Suppressor macrophage (primary cell): ENCODE results near the gene EMILIN3.

ENCODE experiments used
- DNase-seq, 4 experiments: peaks; one replicate each; pipeline ENCODE4 v3.0.0-alpha.2; 2020 to 2022

EMILIN3 gene

DNA sequence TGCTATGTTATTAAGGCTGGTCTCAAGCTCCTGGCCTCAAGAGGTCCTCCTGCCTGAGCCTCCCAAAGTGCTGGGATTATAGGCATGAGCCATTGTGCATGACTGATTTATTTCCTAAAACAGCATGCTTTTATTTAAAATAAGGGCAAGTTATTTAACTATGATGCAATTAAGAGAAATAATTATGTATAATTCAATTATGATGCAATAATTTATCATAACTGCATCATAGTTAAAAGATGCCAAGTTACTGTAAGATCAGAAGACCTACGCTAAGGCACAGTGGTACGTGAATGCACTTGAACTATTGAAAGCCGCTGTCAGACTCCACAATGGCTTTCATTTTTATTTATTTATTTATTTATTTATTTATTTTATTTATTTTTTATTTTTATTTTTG lies 24.3 kb upstream of the EMILIN3 start:
- no peak for DNase-seq

DNA sequence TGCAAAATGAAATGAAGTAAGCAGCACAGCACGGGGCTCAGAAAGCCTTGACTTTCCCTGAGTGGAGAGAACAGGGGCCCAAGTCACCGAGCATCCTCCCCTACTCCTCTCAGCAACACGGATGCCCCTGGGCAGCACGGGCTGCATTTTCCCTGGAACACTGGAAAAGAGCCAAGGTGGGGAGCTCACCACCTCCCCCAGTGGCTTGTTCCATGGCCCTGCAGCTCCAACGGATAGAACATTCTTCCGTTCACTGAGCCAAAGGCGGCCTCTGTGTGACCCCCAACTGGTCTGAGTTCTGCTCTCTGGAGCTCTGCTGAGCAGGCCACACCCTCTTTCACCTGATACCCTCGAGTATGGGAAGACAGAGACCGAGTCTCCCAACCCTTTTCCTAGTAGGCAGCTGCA lies 20.8 kb upstream of the EMILIN3 start:
- no peak for DNase-seq

GRCh38 chr20:41386502-41387427 lies 20.1 kb upstream of the EMILIN3 start:
- no peak for DNase-seq

GRCh38 chr20:41382791-41383305 lies 16.2 kb upstream of the EMILIN3 start:
- DNase-seq: no peak

GRCh38 chr20:41380551-41381193 lies 14.1 kb upstream of the EMILIN3 start:
- peak in 1 of 4 experiments; percentile 5 for DNase-seq

GRCh38 chr20:41379551-41379950 lies 12.9 kb upstream of the EMILIN3 start:
- peak in 1 of 4 experiments; percentile 11 for DNase-seq

DNA sequence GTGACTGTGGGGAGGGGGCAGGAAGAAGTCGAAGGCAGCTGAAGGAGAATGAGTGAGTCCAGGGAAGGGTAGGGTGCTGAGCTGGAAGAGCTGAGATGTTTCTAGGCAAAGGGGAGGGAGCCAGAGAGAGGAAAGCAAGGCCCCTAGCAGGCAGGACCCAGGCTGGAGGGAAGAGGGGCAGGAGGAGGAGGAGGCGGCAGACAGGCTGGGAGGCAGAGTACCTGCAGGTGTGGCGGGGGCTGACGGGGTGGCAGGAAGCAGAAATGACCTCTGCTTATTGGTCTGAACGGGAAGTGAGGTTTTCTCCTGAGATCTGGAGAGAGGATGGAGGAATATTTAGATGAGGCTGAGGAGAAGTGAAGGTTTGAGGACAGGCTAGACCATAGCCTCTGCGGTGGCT lies 10.7 kb upstream of the EMILIN3 start:
- no peak for DNase-seq

DNA sequence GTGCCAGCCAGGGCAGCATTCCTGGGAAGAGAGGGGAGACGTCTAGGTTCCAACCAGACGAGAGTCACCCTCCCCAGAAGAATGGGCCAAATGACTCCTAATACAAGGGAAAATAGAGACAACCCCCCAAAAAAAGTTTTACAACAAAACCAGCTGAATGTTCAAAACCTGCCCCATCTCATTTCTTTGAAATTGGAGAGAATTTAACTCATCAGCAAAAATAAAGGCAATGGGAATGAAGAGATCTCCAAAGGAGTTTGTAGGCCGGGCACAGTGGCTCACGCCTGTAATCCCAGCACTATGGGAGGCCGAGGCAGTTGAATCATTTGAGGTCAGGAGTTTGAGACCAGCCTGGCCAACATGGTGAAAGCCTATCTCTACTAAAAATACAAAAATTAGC lies 9.7 kb upstream of the EMILIN3 start:
- DNase-seq: no peak

GRCh38 chr20:41375846-41376245 lies 9.2 kb upstream of the EMILIN3 start:
- DNase-seq: no peak

DNA sequence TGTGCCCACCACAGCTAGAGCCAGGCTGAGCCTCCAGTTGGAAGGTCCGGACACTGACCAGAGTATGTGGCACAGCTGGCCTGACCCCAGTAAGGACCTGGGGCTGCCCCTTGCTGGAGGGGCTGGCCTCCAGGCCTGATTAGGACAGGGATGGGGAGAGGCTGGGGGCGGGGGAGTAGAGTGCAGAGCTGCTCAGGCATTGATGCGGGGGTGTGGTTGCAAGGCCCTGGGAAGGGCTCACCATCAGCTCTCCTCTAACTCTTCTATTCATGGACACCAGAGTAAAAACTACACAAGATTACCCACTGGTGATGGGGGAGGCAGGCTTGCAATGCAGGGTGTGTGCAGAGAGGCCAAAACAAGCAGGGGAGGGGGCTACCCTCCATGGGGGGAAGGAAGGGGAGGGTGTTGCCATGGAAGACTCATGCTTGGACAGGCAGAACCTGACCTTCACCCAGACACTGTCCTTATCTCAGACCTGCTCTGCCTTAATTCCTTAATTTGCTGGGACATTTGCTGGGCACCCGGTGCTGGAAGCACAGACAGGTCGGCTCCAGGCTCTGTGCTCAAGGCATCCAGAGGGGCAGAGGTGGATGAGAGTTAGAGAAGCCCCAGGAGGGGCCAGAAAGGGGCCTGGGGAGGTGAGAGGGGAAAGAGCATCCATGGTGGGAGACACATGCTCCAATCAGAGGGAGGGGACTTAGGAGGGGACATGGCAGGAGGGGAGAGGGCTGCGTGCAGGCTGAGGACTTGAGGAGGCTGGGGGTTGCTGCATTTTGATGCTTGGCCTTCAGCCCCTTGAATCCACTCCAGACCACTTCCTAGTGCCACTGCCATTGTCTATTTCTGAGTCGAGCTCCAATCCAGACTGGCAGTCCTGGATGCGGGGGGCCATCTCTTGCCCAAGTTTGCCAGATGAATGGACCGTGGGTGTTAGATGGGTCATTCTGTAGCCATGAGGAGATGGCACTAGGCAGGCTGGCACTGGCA lies 7.6 kb upstream of the EMILIN3 start:
- no peak for DNase-seq

DNA sequence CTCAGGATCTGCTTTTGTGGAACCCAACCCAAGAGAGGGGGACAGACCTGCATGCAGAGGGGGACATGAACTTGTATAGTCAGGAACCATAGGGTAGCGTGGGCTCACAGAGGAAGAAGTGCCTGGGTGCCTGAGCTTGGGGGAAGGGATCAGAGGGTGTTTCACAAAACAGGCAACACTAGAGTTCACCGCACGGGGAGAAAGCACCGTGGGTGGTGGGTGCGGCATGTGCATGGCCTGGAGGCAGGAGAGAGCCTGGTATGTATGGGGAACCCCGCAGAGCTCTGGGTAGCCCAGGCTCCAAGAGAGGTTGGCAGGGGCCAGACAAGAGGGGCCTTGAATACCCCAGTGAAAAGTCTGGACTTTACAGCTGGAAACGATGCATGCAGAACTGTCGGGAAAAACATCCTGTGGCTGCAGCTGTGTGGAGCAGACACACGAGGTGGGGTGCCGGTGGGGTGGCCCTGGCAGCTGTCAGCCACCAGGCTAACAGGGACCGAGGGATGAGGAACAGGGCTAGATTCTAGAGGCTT lies 6.7 kb upstream of the EMILIN3 start:
- peak in 3 of 4 experiments; percentile 7 to 39 (median 11) for DNase-seq

DNA sequence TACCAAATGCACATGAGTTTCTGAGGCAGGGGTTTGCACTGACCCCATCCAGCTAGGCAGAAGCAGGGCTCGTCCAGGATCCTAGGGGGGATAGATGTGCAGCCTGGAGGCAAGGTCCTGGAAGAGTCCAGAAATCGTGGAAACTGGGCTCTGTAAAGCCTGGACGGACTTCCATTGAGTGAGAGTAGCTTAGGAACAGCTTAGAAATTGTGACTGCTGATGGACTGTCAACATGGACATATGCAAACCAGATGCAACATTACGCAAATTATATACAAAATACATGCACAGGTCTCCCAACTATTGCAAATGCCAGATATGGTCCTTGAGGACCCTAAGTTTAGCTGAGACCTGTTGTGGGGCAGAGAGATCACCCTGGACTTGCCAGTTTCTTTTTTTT lies 4.8 kb upstream of the EMILIN3 start:
- DNase-seq: no peak

DNA sequence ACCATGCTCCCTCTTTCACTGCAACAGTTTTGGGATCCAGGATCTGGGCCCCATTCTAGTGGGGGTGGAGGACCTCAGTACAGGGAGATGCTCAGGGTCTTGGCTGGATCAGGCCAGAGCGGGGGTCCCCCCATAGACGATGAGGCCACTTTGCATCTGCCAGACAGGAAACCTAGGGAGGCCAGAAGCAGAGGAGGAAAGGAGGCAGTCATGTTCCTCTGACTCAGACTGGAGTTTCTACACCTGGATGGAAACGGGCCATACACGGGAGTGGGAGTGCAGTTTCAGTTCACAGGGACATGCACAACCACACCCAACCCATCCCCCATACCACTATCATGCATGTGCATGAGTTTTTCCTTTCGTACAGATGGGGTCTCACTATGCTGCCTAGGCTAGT lies 3.6 kb upstream of the EMILIN3 start:
- DNase-seq: no peak

GRCh38 chr20:41369673-41370072 lies 3.1 kb upstream of the EMILIN3 start:
- peak in 1 of 4 experiments; percentile 14 for DNase-seq

DNA sequence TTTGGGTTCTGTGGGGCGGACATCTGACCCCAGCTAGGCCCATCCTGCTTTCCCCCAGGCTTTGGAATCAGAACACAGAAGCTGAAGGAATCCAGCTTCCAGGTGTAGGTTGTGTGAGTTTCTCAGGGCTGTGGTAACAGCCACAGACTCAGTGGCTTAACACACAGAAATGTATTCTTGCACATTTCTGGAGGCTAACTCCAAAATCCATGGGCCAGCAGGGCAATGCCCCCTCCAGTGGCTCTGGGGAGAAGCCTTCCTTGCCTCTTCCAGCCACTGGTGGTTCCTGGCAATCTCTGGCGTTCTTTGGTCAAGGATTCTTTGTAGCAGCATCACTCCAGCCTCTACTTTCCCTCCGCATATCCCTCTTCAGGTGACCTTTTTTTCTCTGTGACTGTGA lies 1.3 kb upstream of the EMILIN3 start:
- DNase-seq: no peak

DNA sequence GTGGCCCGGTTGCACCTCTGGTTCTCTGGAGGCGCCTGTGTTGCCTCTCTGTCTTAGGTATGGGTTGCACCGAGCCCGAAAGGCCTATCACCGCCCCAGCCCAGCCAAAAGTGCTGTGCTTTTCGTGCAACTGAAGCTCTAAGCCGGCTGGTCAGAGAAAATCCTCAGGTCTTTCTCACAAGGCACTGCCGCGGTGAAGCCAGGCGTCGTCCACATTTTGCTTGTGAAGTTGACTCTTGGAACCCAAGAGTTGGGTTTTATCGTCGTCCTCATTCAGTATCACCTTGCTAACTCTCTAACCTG lies 726 bp upstream of the EMILIN3 start:
- no peak for DNase-seq

GRCh38 chr20:41365777-41366545 lies 657 bp downstream of the EMILIN3 start:
- DNase-seq: no peak

DNA sequence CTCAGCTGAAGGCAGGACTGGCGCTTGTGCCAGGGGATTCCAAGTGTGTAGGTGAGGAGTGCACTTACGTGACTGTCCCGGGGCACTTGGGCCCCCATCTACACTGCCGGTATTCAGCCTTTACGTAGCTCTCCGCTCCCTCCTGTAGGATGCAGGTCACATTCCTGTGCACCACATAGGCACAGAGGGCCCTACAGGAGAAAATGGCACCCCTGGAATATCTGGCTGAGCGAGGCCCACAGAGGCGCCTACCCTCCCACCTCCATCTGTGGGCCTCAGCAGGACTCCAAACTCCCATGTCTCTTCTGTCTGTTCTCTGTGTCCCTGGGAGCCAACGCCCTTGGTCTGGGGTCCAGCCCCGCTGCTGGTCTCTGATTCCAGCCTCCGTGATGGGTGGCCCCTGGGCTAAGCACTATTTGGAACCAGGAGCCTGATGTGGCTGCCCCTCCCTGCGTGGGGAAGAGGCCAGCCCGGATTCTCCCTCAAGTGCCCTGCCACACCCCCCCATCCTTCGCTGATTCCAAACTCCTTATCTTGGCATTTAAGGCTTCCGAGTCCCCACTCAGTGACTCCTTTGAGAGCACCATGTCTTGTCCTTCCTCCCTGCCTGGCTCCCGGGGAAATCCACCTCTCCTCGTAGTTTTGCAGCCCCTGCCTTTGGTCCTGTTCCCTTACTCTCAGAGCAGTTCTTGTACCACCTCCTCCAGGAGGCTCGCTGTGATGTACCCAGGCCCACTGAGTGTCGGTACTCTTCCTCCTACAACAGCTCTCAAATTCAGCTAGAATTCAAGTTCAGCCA lies 1.5 kb downstream of the EMILIN3 start:
- no peak for DNase-seq

GRCh38 chr20:41364236-41364855 lies 2.3 kb downstream of the EMILIN3 start:
- no peak for DNase-seq

DNA sequence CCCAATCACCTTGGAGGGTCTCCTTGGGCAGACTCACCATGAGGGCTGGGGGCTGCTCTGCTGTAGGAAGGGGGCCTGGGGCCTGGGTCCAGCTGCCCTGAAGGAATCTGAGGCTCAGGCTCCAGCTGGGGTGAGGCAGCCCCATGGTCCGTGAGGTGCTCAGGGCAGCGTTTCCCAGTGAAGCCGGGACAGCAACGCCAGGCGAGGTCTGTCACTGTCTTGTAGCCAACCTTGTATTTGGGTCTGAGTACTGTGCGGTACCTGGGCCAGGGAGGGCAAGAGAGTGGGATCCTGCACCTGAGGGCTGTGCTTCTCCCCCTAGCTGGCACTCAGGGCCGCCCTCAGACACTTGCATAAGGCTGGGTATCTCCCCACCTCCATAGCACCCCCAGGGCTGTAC lies 3.0 kb downstream of the EMILIN3 start:
- no peak for DNase-seq
